GM19328 (cell line): ENCODE measurements around the gene SLC11A2.
"Not testable (repeated sequence)": the region's sequence is repeated elsewhere in the genome, so short reads cannot be mapped to it uniquely, and the experiment has no call there.

Source experiments
- ATAC-seq: cut with Tn5 transposase; IDR thresholded peaks from one replicate; pipeline ENCODE4 v1.9.1; 2021; ENCODE audit warnings: mild to moderate bottlenecking, moderate library complexity; ENCODE audit not compliant: unreplicated experiment

Gene SLC11A2

GRCh38 chr12:50951112-50951511 lies 75.1 kb downstream of the SLC11A2 start:
- no peak for ATAC-seq

- ATAC-seq = no peak
Observed at GRCh38 chr12:50949801-50950302, 76.3 kb downstream of the SLC11A2 start.

GRCh38 chr12:50948798-50949197 lies 77.4 kb downstream of the SLC11A2 start:
- ATAC-seq = no peak

- no peak for ATAC-seq
Observed at GRCh38 chr12:50947933-50948626, 78.1 kb downstream of the SLC11A2 start.

GRCh38 chr12:50937653-50938052 lies 88.5 kb downstream of the SLC11A2 start:
- ATAC-seq = no peak

GRCh38 chr12:50936821-50937530 lies 89.2 kb downstream of the SLC11A2 start:
- ATAC-seq = no peak

GRCh38 chr12:50934981-50935807 lies 91.0 kb downstream of the SLC11A2 start:
- ATAC-seq = no peak

- ATAC-seq = no peak
Observed at GRCh38 chr12:50934371-50934851, 91.8 kb downstream of the SLC11A2 start.

- no peak for ATAC-seq
Observed at GRCh38 chr12:50933459-50934124, 92.6 kb downstream of the SLC11A2 start.

GRCh38 chr12:50932787-50933280 lies 93.3 kb downstream of the SLC11A2 start:
- no peak for ATAC-seq

GRCh38 chr12:50930477-50930876 lies 95.7 kb downstream of the SLC11A2 start:
- ATAC-seq = not testable (repeated sequence)

- ATAC-seq = no peak
Observed at GRCh38 chr12:50929831-50930230, 96.4 kb downstream of the SLC11A2 start.
